GM06990 (cell line): ENCODE data around the gene HES5.
A peak's percentile ranks its signal among the peaks of the same experiment; 100 is the strongest.

Source experiments
- DNase-seq: peaks from one replicate; pipeline ENCODE4 v3.0.0-alpha.2; 2011; ENCODE audit not compliant: insufficient read length; ENCODE audit errors: extremely low read depth
- H3K27me3 ChIP-seq: replicated peaks from 2 replicates; pipeline ENCODE4 v1.6.0; 2011; ENCODE audit warnings: low read length; ENCODE audit not compliant: control insufficient read depth, insufficient read depth
- H3K36me3 ChIP-seq: 2 replicates; pipeline ENCODE4 v1.5.1; 2011; ENCODE audit warnings: low read length; ENCODE audit not compliant: control insufficient read depth, insufficient read depth
- H3K4me3 ChIP-seq: replicated peaks from 2 replicates; pipeline ENCODE4 v1.5.1; 2011; ENCODE audit warnings: low read depth, mild to moderate bottlenecking, control low read depth, low read length
- TF ChIP-seq, protein P1 (sequence below): IDR thresholded peaks from 2 replicates; pipeline ENCODE4 v1.5.1; 2011; ENCODE audit warnings: low read length, control low read depth, mild to moderate bottlenecking, inconsistent platforms; ENCODE audit not compliant: insufficient read depth, poor library complexity, severe bottlenecking

HES5 gene

DNA sequence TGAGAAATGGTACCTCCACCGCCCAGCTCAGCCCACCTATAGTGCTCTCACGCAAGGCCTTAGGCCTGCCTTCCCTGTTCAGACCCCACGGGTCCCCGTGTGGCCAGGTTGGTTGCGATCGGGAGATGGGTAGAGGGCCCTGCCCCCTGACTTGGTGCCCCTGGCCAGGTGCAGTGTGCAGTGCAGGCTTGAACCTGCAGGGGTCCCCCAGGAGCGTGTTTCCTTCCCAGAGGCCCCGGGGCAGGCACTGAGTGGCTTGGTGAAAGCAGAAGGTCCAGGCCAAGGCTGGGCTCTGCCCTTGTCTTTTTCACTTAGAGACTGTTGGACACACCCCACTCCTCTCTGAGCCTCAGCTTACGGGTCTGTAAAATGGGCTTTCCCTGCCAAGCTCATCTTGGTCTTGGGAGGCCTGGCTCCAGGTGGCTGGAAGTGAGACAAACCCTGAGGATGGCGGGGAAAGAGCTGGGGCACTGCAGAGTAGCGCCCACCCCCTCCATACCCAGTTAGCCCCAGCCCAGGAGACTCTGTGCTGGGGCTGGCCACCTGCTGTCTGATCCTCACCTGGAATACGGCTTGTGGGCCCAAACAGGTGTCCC, 9.3 kb upstream of the HES5 start:
- no peak overlapping the region for H3K4me3 ChIP-seq
- H3K27me3 ChIP-seq = no peaks in the 10 kb centered on the region; the same call in none of the 2 replicates
- H3K36me3 ChIP-seq = no peaks in the 10 kb centered on the region
- TF ChIP-seq, protein P1, sequence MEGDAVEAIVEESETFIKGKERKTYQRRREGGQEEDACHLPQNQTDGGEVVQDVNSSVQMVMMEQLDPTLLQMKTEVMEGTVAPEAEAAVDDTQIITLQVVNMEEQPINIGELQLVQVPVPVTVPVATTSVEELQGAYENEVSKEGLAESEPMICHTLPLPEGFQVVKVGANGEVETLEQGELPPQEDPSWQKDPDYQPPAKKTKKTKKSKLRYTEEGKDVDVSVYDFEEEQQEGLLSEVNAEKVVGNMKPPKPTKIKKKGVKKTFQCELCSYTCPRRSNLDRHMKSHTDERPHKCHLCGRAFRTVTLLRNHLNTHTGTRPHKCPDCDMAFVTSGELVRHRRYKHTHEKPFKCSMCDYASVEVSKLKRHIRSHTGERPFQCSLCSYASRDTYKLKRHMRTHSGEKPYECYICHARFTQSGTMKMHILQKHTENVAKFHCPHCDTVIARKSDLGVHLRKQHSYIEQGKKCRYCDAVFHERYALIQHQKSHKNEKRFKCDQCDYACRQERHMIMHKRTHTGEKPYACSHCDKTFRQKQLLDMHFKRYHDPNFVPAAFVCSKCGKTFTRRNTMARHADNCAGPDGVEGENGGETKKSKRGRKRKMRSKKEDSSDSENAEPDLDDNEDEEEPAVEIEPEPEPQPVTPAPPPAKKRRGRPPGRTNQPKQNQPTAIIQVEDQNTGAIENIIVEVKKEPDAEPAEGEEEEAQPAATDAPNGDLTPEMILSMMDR = peak; percentile 43
- DNase-seq = no peak

DNA sequence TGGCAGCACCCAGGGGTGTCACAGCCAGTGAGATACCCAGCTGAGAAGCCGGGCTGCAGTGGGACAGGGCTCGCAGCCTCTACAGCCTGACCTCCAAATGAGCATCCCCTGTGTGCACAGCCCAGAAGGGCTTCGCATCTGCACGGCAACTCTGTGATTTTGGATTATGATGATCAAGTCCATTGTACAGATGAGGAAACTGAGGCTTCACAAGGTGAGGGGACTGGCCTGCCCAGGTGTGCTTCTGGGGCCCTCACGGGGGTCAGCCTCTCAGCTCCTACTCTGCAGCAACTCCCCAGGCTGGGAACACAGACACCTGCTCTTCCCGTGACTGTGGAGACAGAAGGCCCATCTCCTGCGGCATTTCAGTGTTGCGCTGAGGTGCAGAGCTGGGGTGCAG, 8.8 kb upstream of the HES5 start:
- no peaks in the 10 kb centered on the region; the same call in none of the 2 replicates for H3K27me3 ChIP-seq

DNA sequence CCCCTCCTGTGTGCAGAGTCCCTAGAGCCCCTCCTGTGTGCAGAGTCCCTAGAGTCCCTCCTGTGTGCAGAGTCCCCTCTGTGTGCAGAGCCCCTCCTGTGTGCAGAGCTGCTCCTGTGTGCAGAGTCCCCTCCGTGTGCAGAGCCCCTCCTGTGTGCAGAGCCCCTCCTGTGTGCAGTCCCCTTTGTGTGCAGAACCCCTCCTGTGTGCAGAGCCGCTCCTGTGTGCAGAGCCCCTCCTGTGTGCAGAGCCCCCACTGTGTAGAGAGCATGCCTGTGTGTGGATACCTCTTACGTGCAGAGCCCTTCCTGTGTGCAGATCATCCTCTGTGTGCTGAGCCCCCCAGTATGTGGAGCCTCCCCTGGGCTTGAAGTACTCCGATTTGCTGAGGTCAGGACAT, 8.3 kb upstream of the HES5 start:
- Histone ChIP-seq H3K36me3 (no peaks in the 10 kb centered on the region), H3K27me3 (no peaks in the 10 kb centered on the region; the same call in none of the 2 replicates), H3K4me3 (no peak overlapping the region)
- TF ChIP-seq, protein P1 = no peak
- DNase-seq = no peak

More for the DNA sequence above, 8.8 kb upstream of the HES5 start:
- Histone ChIP-seq H3K4me3 (no peak overlapping the region), H3K36me3 (no peaks in the 10 kb centered on the region)
- no peak for DNase-seq
- TF ChIP-seq, protein P1 = no peak

DNA sequence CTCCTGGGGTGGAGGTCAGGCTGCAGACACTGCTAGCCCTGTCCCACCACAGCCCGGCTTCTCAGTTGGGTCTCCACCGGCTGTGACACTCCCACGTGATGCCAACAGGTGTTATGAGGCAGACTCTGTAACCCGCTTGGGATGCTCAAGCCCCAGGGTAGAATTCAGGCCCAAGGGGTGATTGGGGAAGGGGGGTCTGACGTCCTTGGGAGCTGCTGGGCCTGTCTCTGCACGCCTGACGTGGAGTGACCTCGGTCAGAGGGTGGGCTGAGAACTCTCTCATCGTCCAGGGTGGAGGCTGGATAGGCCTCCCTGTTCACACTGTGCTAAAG, 7.7 kb upstream of the HES5 start:
- Histone ChIP-seq H3K4me3 (no peak overlapping the region), H3K27me3 (no peaks in the 10 kb centered on the region; the same call in none of the 2 replicates), H3K36me3 (no peaks in the 10 kb centered on the region)
- no peak for DNase-seq
- TF ChIP-seq, protein P1 = no peak

DNA sequence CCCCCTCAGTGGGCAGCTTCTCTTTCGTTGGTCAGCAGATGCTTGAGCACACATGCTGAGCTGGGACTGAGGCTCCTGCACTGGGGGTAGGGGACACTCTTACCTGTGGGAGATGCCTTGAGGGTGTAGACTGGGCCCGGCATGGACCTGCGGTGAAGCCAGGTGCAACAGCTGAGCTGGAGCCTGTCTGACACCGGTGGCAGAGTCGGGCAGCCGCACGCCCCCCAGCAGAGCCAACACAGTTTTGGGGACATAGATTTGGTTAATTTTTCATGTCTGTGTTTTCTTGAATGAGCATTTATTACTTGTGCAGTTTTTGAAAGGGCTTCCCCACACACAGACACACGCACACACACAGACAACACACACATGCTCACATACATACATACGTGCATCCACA, 5.9 kb upstream of the HES5 start:
- Histone ChIP-seq H3K4me3 (no peak overlapping the region), H3K27me3 (peaks cover under 1% of the 10 kb centered on the region)
- TF ChIP-seq, protein P1 = no peak

GRCh38 chr1:2535455-2535854, 5.4 kb upstream of the HES5 start:
- DNase-seq = no peak
- Histone ChIP-seq H3K27me3 (peaks cover 2% of the 10 kb centered on the region), H3K36me3 (no peaks in the 10 kb centered on the region), H3K4me3 (no peak overlapping the region)
- TF ChIP-seq, protein P1 = no peak

More for the DNA sequence above, 5.9 kb upstream of the HES5 start:
- H3K36me3 ChIP-seq = no peaks in the 10 kb centered on the region
- DNase-seq = no peak
